Testis (tissue), 3 donors: ENCODE data around the gene IL6ST. TPM values are rescaled to one million over a fixed set of nuclear protein-coding genes. Genes with fewer than 3 reads are reported as not detected.

Experiments used
- DNase-seq: peaks from one replicate; pipeline ENCODE4 v3.0.0-alpha.2; 2019
- H3K27ac ChIP-seq, 2 donors: fragments of 200-600 bp; sonication (generic); one replicate each; pipeline ENCODE4 v1.5.1; 2019
- H3K27me3 ChIP-seq: fragments of 200-600 bp; sonication (generic); one replicate; pipeline ENCODE4 v1.5.1; 2019
- H3K36me3 ChIP-seq: fragments of 200-600 bp; sonication (generic); one replicate; pipeline ENCODE4 v1.5.1; 2017; ENCODE audit warnings: low read depth; ENCODE audit errors: missing control alignments
- H3K4me1 ChIP-seq: fragments of 200-600 bp; sonication (generic); one replicate; pipeline ENCODE4 v1.5.1; 2019
- H3K4me3 ChIP-seq, 2 donors: fragments of 200-600 bp; sonication (generic); one replicate each; pipeline ENCODE4 v1.5.1; 2017 to 2019
- H3K9me3 ChIP-seq: fragments of 200-600 bp; sonication (generic); one replicate; pipeline ENCODE4 v1.5.1; 2017
- CTCF ChIP-seq, 3 experiments: fragments of 450-650 bp in 2 of 3; fragments of 200-600 bp in 1 of 3; sonication (generic) in 1 of 3; IDR thresholded peaks; one replicate each; pipeline ENCODE4 v1.5.1; 2016 to 2019; ENCODE audit warnings: antibody characterized with exemption in 3 of 3, mild to moderate bottlenecking in 2 of 3, moderate library complexity in 1 of 3
- POLR2A ChIP-seq: fragments of 450-650 bp; IDR thresholded peaks from one replicate; pipeline ENCODE4 v1.6.1; 2017; ENCODE audit warnings: antibody characterized with exemption, mild to moderate bottlenecking, moderate library complexity
- WGBS, 2 donors: methylation state at CpG; one replicate each; pipeline ENCODE4 v1.1.5; 2018; 5-methylcytosine and 5-hydroxymethylcytosine counted together
- intact Hi-C: fragments of 100-400 bp; cut with DNase I; formaldehyde crosslinking; loops from one replicate; pipeline ENCODE4 v1.15.1; 2023; ENCODE audit warnings: low total_unique reads
- polyA plus RNA-seq: library from polyadenylated mRNA; stranded (reverse); fragments of 350-450 nt; fragmentation: Illumina TruSeq; extraction: RNeasy Lipid Tissue Mini Kit (QIAGEN cat#74804); gene quantifications from one replicate; pipeline ENCODE4 v1.2.3, GENCODE V29; 2014; ENCODE audit warnings: low read depth, low replicate concordance; ENCODE audit not compliant: insufficient read depth
- total RNA-seq, 2 donors: library from RNA; depleted of rRNA; stranded (reverse); fragments of >200 nt; gene quantifications; one replicate each; pipeline ENCODE4 v1.2.3, GENCODE V29; 2016

The IL6ST gene
- total and polyA plus RNA-seq, 3 donors from 2014 or later: 63.0 to 98.2 (median 83.1) TPM

- intact Hi-C loops: no loop called here
- WGBS, 2 donors: 91 to 93% methylated on average over 12 to 17 of the region's 17 CpGs
- Histone ChIP-seq H3K27ac (no peak overlapping the region), H3K27me3 (no peaks in the 10 kb centered on the region), H3K4me1 (no peaks in the 10 kb centered on the region), H3K4me3 (no peak overlapping the region), H3K36me3 (no peaks in the 10 kb centered on the region), H3K9me3 (no peaks in the 10 kb centered on the region)
- DNase-seq: no peak
- TF ChIP-seq CTCF (IDR thresholded peaks at IDR 0.05) (no peak), POLR2A (no peak)
Observed at GRCh38 chr5:55918087-55919035, 76.4 kb downstream of the IL6ST start.

DNA sequence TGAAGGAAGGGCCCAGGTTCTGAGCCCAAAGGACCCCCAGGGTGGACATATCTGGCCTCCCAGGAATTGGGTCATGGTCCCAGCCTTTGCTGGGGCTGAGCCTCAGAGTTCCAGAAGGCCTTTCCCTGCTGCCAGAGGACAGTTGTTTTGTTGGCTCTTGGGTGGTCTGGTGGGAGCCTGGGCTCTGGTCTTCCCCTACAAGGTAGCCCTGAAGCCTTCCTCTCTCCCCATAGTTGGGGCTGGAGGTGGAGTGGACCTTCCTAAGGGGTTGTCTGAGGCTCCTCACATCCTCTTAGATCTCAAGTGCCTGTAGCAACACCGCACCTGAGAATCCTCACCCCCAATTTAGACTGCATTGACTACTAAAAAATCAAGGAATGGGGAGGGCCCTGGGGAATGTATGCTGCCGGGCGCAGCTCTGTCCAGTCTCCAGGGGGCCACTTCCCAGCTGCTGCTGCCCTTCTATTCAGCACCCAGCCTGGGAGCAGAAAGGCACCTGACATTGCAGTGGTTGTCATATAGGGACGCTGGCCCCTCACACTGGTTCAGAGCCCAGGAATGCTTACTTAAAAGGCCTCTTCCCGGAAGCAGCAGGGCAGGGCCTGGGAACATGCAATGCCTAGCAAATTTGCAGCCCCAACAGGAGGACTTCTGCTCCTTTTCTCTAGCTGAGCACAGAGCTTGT, 77.2 kb downstream of the IL6ST start:
- Histone ChIP-seq H3K4me1 (no peaks in the 10 kb centered on the region), H3K36me3 (no peaks in the 10 kb centered on the region), H3K9me3 (no peaks in the 10 kb centered on the region), H3K27ac (no peak overlapping the region), H3K4me3 (no peak overlapping the region), H3K27me3 (no peaks in the 10 kb centered on the region)
- intact Hi-C loops: no loop called here
- WGBS, 2 donors: 93 to 94% methylated on average over 5 of the region's 5 CpGs
- no peak for TF ChIP-seq CTCF (IDR thresholded peaks at IDR 0.05)
- no peak for DNase-seq

DNA sequence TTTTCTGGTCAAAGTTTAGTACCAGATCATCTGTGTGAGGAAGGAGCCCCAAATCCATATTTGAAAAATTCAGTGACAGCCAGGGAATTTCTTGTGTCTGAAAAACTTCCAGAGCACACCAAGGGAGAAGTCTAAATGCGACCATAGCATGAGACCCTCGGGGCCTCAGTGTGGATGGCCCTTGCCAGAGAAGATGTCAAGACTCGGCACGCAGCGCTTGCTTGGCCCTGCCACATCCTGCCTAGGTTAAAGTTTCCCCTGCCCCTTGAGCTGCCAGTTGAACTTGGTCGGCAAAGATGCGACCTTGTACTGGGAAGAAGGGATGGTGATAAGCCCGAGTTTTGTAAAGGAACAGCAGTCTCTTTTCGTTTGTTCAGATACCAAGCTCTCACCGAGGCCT, 77.8 kb downstream of the IL6ST start:
- Histone ChIP-seq H3K27ac (no peak overlapping the region), H3K4me1 (no peaks in the 10 kb centered on the region), H3K27me3 (no peaks in the 10 kb centered on the region), H3K4me3 (no peak overlapping the region), H3K36me3 (no peaks in the 10 kb centered on the region), H3K9me3 (no peaks in the 10 kb centered on the region)
- 72 to 84% methylated on average over 10 of the region's 10 CpGs for WGBS, 2 donors
- TF ChIP-seq POLR2A: no peak
- no peak for TF ChIP-seq CTCF (IDR thresholded peaks at IDR 0.05)
- intact Hi-C loops: no loop called here
- no peak for DNase-seq

GRCh38 chr5:55915783-55916182, 79.0 kb downstream of the IL6ST start:
- Histone ChIP-seq H3K27me3 (no peaks in the 10 kb centered on the region), H3K27ac (no peak overlapping the region), H3K9me3 (no peaks in the 10 kb centered on the region), H3K4me1 (no peaks in the 10 kb centered on the region), H3K36me3 (no peaks in the 10 kb centered on the region), H3K4me3 (no peak overlapping the region)
- no peak for DNase-seq
- intact Hi-C loops: no loop called here
- 90 to 92% methylated on average over 3 of the region's 3 CpGs for WGBS, 2 donors
- TF ChIP-seq CTCF (IDR thresholded peaks at IDR 0.05) (no peak), POLR2A (no peak)
